HEK293T (cell line): ENCODE measurements around the gene ZDHHC14.

Experiments used
- ARNT ChIP-seq: fragments of 450-650 bp; IDR thresholded peaks from 2 replicates; pipeline ENCODE4 v1.6.1; 2017; ENCODE audit warnings: mild to moderate bottlenecking
- CTBP1 ChIP-seq: fragments of 450-650 bp; IDR thresholded peaks from 2 replicates; pipeline ENCODE4 v1.6.1; 2016; ENCODE audit warnings: borderline replicate concordance
- FOXA1 ChIP-seq: fragments of 450-650 bp; IDR thresholded peaks from 2 replicates; pipeline ENCODE4 v1.6.1; 2016; ENCODE audit warnings: mild to moderate bottlenecking
- FOXM1 ChIP-seq: fragments of 450-650 bp; IDR thresholded peaks from 2 replicates; pipeline ENCODE4 v1.6.1; 2017; ENCODE audit warnings: mild to moderate bottlenecking, borderline replicate concordance
- HDGF ChIP-seq: fragments of 450-650 bp; IDR thresholded peaks from 2 replicates; pipeline ENCODE4 v1.6.1; 2017; ENCODE audit warnings: antibody characterized with exemption, borderline replicate concordance
- PKNOX1 ChIP-seq: fragments of 450-650 bp; IDR thresholded peaks from 2 replicates; pipeline ENCODE4 v1.6.1; 2016
- SP1 ChIP-seq: fragments of 450-650 bp; IDR thresholded peaks from 2 replicates; pipeline ENCODE4 v1.6.1; 2017
- TARDBP ChIP-seq: fragments of 450-650 bp; IDR thresholded peaks from 2 replicates; pipeline ENCODE4 v1.6.1; 2016

GRCh38 chr6:157537556-157537955 is 156.6 kb downstream of the ZDHHC14 start:
- no peak for TF ChIP-seq FOXA1
- TF ChIP-seq SP1, result no peak
- no peak for TF ChIP-seq HDGF
- TF ChIP-seq ARNT, result no peak
- no peak for TF ChIP-seq CTBP1
- TF ChIP-seq TARDBP, result no peak
- no peak for TF ChIP-seq FOXM1
- no peak for TF ChIP-seq PKNOX1
